ENCODE measurements around the gene PILRB.

GRCh38 chr7:100370303-100370702 lies 12.4 kb downstream of the PILRB start:
- TF ChIP-seq CTCF (IDR thresholded peaks at IDR 0.05) (no peak), POLR2A (IDR thresholded peaks at IDR 0.05) (no peak)

Measured in adrenal gland (tissue), 5 donors.